ENCODE results near the gene RPS6KA4. TPM values are rescaled to one million over a fixed set of nuclear protein-coding genes. Genes with fewer than 3 reads are reported as not detected.

Gene RPS6KA4
- total RNA-seq, 2 donors from 2014 or later, result 18.9 to 23.7 TPM

GRCh38 chr11:64369440-64370421 is 10.8 kb downstream of the RPS6KA4 start:
- Histone ChIP-seq H3K27me3 (replicated peaks; ENCODE audit: insufficient read depth) (no peaks in the 10 kb centered on the region), H3K27ac (no peak overlapping the region), H3K9me3 (no peaks in the 10 kb centered on the region), H3K4me1 (replicated peaks) (no peaks in the 10 kb centered on the region), H3K4me3 (no peak overlapping the region), H3K36me3 (peaks cover 0 to 12% of the 10 kb centered on the region in 2 donors)
- intact Hi-C loops (cut with DNase I), result no loop called here
- DNase-seq (ENCODE audit: low spot score), result no peak
- TF ChIP-seq POLR2A (IDR thresholded peaks at IDR 0.05) (no peak), CTCF (IDR thresholded peaks at IDR 0.05) (no peak), POLR2AphosphoS5 (IDR thresholded peaks at IDR 0.05) (no peak)
- WGBS, result 89% methylated on average over 73 of the region's 82 CpGs

DNA sequence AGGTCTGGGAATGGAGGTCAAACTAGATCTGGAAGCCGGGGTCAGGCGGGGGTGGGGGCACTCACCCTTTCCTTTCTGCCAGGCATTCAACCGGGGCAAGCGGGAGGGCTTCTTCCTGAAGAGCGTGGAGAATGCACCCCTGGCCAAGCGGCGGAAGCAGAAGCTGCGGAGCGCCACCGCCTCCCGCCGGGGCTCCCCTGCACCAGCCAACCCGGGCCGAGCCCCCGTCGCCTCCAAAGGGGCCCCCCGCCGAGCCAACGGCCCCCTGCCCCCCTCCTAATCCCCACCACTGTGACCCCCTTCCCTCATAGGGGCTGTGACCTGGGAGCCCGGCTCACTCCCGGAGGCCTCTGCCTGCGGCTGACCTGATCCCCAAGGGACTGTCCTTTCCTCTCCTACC is 12.2 kb downstream of the RPS6KA4 start:
- peaks cover 0 to 12% of the 10 kb centered on the region in 2 donors for H3K36me3 ChIP-seq
- 88% methylated on average over 13 of the region's 22 CpGs for WGBS

GRCh38 chr11:64372021-64372420 is 13.1 kb downstream of the RPS6KA4 start:
- WGBS, result 91% methylated on average over 6 of the region's 6 CpGs
- Histone ChIP-seq H3K36me3 (peaks cover 0 to 12% of the 10 kb centered on the region in 2 donors), H3K4me3 (no peak overlapping the region), H3K27me3 (replicated peaks; ENCODE audit: insufficient read depth) (no peaks in the 10 kb centered on the region), H3K4me1 (replicated peaks) (no peaks in the 10 kb centered on the region), H3K9me3 (no peaks in the 10 kb centered on the region), H3K27ac (no peak overlapping the region)
- DNase-seq (ENCODE audit: low spot score), result no peak
- intact Hi-C loops (cut with DNase I), result no loop called here
- TF ChIP-seq POLR2AphosphoS5 (IDR thresholded peaks at IDR 0.05), result no peak
- TF ChIP-seq POLR2A (IDR thresholded peaks at IDR 0.05), result no peak
- no peak for TF ChIP-seq CTCF (IDR thresholded peaks at IDR 0.05)

More for the DNA sequence above, 12.2 kb downstream of the RPS6KA4 start:
- Histone ChIP-seq H3K9me3 (no peaks in the 10 kb centered on the region), H3K4me1 (replicated peaks) (no peaks in the 10 kb centered on the region), H3K4me3 (no peak overlapping the region), H3K27ac (no peak overlapping the region), H3K27me3 (replicated peaks; ENCODE audit: insufficient read depth) (no peaks in the 10 kb centered on the region)
- TF ChIP-seq CTCF (IDR thresholded peaks at IDR 0.05), result no peak
- no peak for TF ChIP-seq POLR2AphosphoS5 (IDR thresholded peaks at IDR 0.05)
- no peak for TF ChIP-seq POLR2A (IDR thresholded peaks at IDR 0.05)
- no peak for DNase-seq (ENCODE audit: low spot score)
- intact Hi-C loops (cut with DNase I), result no loop called here

GRCh38 chr11:64372802-64373597 is 14.0 kb downstream of the RPS6KA4 start:
- H3K4me1 ChIP-seq (replicated peaks), result no peaks in the 10 kb centered on the region
- intact Hi-C loops (cut with DNase I), result no loop called here
- no peak for DNase-seq (ENCODE audit: low spot score)
- TF ChIP-seq POLR2AphosphoS5 (IDR thresholded peaks at IDR 0.05), result no peak
- TF ChIP-seq CTCF (IDR thresholded peaks at IDR 0.05), result no peak
- TF ChIP-seq POLR2A (IDR thresholded peaks at IDR 0.05), result no peak
- WGBS, result 64% methylated on average over 18 of the region's 18 CpGs
- H3K27ac ChIP-seq, result no peak overlapping the region
- no peaks in the 10 kb centered on the region for H3K27me3 ChIP-seq (replicated peaks; ENCODE audit: insufficient read depth)
- H3K9me3 ChIP-seq, result no peaks in the 10 kb centered on the region
- H3K4me3 ChIP-seq, result no peak overlapping the region
- peaks cover 0 to 9% of the 10 kb centered on the region in 2 donors for H3K36me3 ChIP-seq
